Panc1 (cell line): ENCODE measurements around the gene PPFIA4.

Experiments used
- POLR2AphosphoS5 ChIP-seq: IDR thresholded peaks from 2 replicates; pipeline ENCODE4 v1.6.1; 2012; ENCODE audit warnings: mild to moderate bottlenecking, low read depth, low read length, moderate library complexity
- TCF7L2 ChIP-seq: IDR thresholded peaks from 2 replicates; pipeline ENCODE4 v1.6.1; 2011; ENCODE audit warnings: mild to moderate bottlenecking, low read depth, low read length, inconsistent platforms
- TF ChIP-seq, protein P1 (sequence below): fragments of 450-650 bp; IDR thresholded peaks from 2 replicates; pipeline ENCODE4 v1.5.1; 2017; ENCODE audit warnings: mild to moderate bottlenecking
- TF ChIP-seq, protein P2 (sequence below), 2 experiments: IDR thresholded peaks; 2 replicates each; pipeline ENCODE4 v1.6.1; 2011 to 2012; ENCODE audit warnings: low read depth in 2 of 2, control low read depth in 1 of 2, low read length in 1 of 2, mild to moderate bottlenecking in 1 of 2, moderate library complexity in 1 of 2; ENCODE audit not compliant: insufficient read depth in 1 of 2

- TF ChIP-seq, protein P1, sequence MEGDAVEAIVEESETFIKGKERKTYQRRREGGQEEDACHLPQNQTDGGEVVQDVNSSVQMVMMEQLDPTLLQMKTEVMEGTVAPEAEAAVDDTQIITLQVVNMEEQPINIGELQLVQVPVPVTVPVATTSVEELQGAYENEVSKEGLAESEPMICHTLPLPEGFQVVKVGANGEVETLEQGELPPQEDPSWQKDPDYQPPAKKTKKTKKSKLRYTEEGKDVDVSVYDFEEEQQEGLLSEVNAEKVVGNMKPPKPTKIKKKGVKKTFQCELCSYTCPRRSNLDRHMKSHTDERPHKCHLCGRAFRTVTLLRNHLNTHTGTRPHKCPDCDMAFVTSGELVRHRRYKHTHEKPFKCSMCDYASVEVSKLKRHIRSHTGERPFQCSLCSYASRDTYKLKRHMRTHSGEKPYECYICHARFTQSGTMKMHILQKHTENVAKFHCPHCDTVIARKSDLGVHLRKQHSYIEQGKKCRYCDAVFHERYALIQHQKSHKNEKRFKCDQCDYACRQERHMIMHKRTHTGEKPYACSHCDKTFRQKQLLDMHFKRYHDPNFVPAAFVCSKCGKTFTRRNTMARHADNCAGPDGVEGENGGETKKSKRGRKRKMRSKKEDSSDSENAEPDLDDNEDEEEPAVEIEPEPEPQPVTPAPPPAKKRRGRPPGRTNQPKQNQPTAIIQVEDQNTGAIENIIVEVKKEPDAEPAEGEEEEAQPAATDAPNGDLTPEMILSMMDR = no peak
- no peak for TF ChIP-seq TCF7L2
- no peak for TF ChIP-seq POLR2AphosphoS5
- TF ChIP-seq, protein P2, sequence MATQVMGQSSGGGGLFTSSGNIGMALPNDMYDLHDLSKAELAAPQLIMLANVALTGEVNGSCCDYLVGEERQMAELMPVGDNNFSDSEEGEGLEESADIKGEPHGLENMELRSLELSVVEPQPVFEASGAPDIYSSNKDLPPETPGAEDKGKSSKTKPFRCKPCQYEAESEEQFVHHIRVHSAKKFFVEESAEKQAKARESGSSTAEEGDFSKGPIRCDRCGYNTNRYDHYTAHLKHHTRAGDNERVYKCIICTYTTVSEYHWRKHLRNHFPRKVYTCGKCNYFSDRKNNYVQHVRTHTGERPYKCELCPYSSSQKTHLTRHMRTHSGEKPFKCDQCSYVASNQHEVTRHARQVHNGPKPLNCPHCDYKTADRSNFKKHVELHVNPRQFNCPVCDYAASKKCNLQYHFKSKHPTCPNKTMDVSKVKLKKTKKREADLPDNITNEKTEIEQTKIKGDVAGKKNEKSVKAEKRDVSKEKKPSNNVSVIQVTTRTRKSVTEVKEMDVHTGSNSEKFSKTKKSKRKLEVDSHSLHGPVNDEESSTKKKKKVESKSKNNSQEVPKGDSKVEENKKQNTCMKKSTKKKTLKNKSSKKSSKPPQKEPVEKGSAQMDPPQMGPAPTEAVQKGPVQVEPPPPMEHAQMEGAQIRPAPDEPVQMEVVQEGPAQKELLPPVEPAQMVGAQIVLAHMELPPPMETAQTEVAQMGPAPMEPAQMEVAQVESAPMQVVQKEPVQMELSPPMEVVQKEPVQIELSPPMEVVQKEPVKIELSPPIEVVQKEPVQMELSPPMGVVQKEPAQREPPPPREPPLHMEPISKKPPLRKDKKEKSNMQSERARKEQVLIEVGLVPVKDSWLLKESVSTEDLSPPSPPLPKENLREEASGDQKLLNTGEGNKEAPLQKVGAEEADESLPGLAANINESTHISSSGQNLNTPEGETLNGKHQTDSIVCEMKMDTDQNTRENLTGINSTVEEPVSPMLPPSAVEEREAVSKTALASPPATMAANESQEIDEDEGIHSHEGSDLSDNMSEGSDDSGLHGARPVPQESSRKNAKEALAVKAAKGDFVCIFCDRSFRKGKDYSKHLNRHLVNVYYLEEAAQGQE (IDR thresholded peaks at IDR 0.05; ENCODE audit: insufficient read depth in 1 of 2, low read depth in 2 of 2, low read length in 1 of 2) = no peak
Observed at GRCh38 chr1:202987922-202988583, 38.2 kb upstream of the PPFIA4 start.
